ENCODE data around the gene SSC4D.
"Not testable (repeated sequence)": the region's sequence is repeated elsewhere in the genome, so short reads cannot be mapped to it uniquely, and the experiment has no call there.

SSC4D gene

DNA sequence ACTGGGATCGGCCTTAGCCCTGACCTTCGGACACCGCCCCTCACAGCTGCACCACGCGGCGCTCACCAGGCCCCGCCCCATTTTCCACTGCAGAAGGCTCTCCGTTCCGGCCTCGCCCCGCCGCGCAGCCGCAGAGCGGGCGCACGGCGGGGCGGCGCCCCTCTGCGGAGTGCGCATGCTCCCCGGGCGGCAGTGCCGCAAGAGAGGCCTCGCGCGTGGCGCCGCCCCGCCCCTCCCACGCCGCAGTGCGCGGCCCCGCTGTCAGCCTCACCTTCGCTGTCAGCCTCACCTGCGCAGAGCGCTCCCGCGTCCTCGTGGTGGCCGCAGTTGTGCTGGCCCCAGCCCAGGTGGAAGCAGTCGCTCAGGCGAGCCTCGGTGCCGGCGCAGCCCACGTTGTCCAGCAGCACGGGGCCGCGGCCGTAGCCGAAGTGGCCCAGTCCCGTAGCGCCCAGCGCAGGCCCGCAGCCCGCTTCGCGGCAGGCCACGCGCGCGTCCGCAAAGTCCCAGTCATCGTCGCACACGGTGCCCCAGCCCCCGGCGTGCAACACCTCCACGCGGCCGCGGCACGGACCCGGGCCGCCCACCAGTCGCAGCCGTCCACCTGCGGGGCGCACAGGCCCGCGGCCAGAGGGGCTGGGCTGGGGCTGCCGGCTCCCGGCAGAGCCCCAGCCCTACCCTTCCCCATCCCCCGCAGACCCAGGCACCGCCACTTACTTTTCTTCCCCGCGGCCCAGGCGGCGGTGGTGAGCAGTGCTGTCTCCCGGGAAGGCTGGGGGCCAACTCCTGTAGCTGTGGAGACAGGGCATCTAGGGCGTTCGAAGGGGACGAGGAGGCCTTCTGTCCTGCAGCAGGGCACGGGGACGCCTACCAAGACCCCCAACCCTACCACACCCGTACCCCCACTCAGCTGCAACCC lies 16.1 kb downstream of the SSC4D start:
- Histone ChIP-seq H3K9me3 (ENCODE audit: severe bottlenecking) (no peaks in the 10 kb centered on the region), H3K27me3 (ENCODE audit: insufficient read depth, low read depth, severe bottlenecking) (no peaks in the 10 kb centered on the region), H3K4me3 (ENCODE audit: low read depth, low read length) (peak overlapping the region; percentile 64), H3K36me3 (no peaks in the 10 kb centered on the region; the same call in 1 of the 2 replicates), H3K27ac (peak overlapping the region; percentile 84)
- TF ChIP-seq, protein P1, sequence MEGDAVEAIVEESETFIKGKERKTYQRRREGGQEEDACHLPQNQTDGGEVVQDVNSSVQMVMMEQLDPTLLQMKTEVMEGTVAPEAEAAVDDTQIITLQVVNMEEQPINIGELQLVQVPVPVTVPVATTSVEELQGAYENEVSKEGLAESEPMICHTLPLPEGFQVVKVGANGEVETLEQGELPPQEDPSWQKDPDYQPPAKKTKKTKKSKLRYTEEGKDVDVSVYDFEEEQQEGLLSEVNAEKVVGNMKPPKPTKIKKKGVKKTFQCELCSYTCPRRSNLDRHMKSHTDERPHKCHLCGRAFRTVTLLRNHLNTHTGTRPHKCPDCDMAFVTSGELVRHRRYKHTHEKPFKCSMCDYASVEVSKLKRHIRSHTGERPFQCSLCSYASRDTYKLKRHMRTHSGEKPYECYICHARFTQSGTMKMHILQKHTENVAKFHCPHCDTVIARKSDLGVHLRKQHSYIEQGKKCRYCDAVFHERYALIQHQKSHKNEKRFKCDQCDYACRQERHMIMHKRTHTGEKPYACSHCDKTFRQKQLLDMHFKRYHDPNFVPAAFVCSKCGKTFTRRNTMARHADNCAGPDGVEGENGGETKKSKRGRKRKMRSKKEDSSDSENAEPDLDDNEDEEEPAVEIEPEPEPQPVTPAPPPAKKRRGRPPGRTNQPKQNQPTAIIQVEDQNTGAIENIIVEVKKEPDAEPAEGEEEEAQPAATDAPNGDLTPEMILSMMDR (IDR thresholded peaks at IDR 0.05; ENCODE audit: low read depth, low read length), result no peak
- DNase-seq, result peak; percentile 95

DNA sequence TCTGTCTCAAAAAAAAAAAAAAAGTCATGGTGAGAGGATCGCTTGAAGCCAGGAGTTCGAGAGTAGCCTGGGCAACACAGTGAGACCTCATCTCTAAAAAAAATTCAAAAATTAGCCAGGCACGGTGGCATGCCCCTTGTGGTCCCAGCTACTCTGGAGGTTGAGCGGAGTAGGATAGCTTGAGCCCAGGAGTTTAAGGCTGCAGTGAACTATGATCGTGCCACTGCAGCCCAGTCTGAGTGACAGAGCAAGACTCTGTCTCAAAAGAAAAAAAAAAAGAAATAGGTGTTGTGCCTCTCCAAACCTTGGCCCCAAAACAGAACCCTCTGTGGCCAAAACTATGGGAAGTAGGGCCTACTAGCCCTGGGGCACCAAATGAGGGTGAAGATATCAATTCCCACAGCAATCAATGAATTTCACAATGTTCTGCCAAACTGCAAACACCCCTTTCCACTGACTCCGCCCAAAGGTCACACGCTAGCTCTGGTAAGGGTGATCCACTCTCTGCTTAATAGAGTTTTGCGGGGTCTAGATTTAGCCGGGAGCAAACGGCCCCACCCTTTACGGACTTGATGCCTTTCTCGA lies 16.9 kb downstream of the SSC4D start:
- peak overlapping the region; percentile 40 for H3K4me3 ChIP-seq (ENCODE audit: low read depth, low read length)
- H3K27me3 ChIP-seq (ENCODE audit: insufficient read depth, low read depth, severe bottlenecking), result no peaks in the 10 kb centered on the region
- peak overlapping the region; percentile 84 for H3K27ac ChIP-seq
- no peaks in the 10 kb centered on the region; the same call in 1 of the 2 replicates for H3K36me3 ChIP-seq
- DNase-seq, result no peak
- H3K9me3 ChIP-seq (ENCODE audit: severe bottlenecking), result no peaks in the 10 kb centered on the region
- TF ChIP-seq, protein P1 (IDR thresholded peaks at IDR 0.05; ENCODE audit: low read depth, low read length), result no peak

DNA sequence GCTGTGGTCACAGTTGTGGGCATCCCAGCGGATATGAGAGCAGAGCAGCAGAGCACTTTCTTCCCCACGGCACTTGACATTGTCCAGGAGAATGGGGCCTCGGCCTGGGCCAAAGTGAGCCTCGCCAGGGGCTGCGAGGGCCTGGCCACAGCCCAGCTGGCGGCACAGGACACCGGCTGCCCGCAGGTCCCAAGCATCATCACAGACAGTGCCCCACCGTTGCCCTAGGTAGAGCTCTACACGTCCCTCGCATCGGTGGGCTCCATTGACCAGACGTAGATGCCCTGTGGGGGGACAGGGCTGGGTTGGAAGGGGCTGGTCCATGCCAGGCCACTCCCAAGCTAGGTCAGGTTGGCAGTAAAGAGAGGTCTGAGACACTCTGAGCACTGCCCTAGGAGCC lies 19.4 kb downstream of the SSC4D start:
- TF ChIP-seq, protein P1 (IDR thresholded peaks at IDR 0.05; ENCODE audit: low read depth, low read length), result no peak
- Histone ChIP-seq H3K27me3 (ENCODE audit: insufficient read depth, low read depth, severe bottlenecking) (no peaks in the 10 kb centered on the region), H3K9me3 (ENCODE audit: severe bottlenecking) (no peaks in the 10 kb centered on the region), H3K36me3 (no peaks in the 10 kb centered on the region; the same call in 1 of the 2 replicates), H3K4me3 (ENCODE audit: low read depth, low read length) (no peak overlapping the region), H3K27ac (no peak overlapping the region)
- no peak for DNase-seq

DNA sequence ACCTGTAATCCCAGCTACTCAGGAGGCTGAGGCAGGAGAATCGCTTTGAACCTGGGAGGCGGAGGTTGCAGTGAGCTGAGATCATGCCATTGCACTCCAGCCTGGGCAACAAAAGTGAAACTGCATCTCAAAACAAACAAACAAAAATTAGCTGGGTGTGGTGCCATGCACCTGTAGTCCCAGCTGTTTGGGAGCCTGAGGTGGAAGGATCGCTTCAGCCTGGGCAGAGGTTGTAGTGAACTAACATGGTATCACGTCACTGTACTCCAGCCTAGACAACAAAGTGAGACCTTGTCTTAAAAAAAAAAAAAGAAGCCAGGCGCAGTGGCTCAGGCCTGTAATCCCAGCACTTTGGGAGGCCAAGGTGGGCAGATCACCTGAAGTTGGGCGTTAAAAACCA lies 21.7 kb downstream of the SSC4D start:
- not testable (repeated sequence) for H3K4me3 ChIP-seq (ENCODE audit: low read depth, low read length); DNase-seq; H3K36me3 ChIP-seq; H3K9me3 ChIP-seq (ENCODE audit: severe bottlenecking); H3K27me3 ChIP-seq (ENCODE audit: insufficient read depth, low read depth, severe bottlenecking)
- peak overlapping the region; percentile 71 for H3K27ac ChIP-seq

DNA sequence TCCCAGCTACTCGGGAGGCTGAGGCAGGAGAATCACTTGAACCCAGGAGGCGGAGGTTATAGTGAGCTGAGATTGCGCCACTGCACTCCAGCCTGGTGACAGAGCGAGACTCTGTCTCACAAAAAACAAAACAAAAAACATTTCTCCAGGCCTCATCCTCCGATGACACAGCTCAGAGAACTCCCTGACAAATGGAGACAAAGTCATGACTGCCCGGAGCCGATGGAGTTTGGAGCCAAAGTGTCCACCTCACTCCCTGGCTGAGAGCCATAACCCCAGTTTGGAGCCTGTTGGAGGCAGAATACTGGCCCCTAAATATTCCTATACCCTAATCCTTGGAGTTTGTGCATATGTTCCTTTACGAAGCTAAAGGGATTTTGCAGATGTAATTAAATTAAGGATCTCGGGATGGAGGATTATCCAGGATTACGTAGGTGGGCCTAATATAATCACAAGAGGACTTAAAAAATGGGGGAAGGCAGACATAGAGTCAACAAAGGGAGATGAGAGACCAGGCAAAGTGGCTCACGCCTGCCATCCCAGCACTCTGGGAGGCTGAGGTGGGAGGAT lies 22.7 kb downstream of the SSC4D start:
- DNase-seq, result peak; percentile 55
- peak overlapping the region; percentile 71 for H3K27ac ChIP-seq
- H3K9me3 ChIP-seq (ENCODE audit: severe bottlenecking), result no peaks in the 10 kb centered on the region
- H3K4me3 ChIP-seq (ENCODE audit: low read depth, low read length), result no peak overlapping the region
- no peaks in the 10 kb centered on the region for H3K27me3 ChIP-seq (ENCODE audit: insufficient read depth, low read depth, severe bottlenecking)
- TF ChIP-seq, protein P1 (IDR thresholded peaks at IDR 0.05; ENCODE audit: low read depth, low read length), result no peak
- no peaks in the 10 kb centered on the region; the same call in 1 of the 2 replicates for H3K36me3 ChIP-seq
